Measurements from ENCODE around the gene ST3GAL2.

Gene ST3GAL2

GRCh38 chr16:70438969-70439862 is at the start of gene ST3GAL2:
TSS of gene ST3GAL2 (minus strand) at chr16:70439100. CDS start at chr16:70398530, 40,570 bp downstream.
- DNase-seq, result peak; percentile 58 to 81

- DNase-seq, result no peak
Measured at GRCh38 chr16:70484867-70485266, 46.0 kb upstream of the ST3GAL2 start.

GRCh38 chr16:70483426-70483825 is 44.5 kb upstream of the ST3GAL2 start:
- peak in 1 of 2 experiments; percentile 8 for DNase-seq

GRCh38 chr16:70482624-70483023 is 43.7 kb upstream of the ST3GAL2 start:
- DNase-seq, result no peak

GRCh38 chr16:70481929-70482536 is 43.1 kb upstream of the ST3GAL2 start:
- no peak for DNase-seq

DNA sequence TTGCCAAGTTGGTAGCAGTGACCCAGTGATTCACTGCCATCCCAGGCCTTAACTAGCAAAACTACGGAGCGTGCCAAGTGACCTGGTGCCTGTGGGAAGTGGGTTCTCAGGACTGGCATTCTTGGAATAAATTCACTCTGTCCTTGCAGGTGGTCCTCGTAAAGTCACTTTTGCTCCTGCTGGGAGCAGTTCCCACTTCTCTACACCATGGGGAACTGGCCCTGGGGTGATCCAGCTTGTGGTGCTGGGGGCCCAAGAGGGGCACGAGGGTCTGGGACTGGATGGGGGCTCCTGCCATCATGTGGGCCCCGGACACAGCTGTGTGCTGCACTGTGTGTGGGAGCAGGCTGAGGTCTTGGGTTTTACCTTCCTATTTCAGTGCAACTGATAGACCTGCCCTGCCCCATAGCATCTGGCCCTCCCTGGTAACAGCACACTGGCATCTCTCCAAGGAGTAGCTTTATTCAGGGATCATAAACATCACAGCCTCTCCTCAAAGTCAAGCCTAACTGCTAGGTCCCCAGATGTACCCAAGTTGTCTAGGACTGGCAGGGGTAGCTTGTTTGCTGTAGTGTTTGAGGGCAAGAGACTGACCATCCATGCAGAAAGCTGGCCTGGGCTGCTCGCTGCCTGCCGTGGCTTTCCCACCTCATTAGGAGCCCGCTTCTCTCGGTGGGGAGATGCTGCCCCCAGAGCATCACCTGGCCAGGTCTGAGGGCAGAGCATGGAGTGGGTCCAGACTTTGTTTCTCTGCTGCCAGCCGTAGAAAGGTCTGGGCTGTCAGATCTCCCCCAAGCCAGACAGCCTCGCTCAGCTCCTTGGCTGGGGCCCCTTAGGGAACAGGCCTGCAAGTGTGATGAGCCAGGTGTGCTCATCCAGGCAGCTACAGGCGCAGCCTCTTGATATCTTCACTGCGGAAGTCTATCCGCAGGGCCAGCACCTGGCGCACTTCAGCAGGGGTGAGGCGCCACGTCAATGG is 41.5 kb upstream of the ST3GAL2 start:
- no peak for DNase-seq

GRCh38 chr16:70478912-70479341 is 40.0 kb upstream of the ST3GAL2 start:
- DNase-seq, result no peak

DNA sequence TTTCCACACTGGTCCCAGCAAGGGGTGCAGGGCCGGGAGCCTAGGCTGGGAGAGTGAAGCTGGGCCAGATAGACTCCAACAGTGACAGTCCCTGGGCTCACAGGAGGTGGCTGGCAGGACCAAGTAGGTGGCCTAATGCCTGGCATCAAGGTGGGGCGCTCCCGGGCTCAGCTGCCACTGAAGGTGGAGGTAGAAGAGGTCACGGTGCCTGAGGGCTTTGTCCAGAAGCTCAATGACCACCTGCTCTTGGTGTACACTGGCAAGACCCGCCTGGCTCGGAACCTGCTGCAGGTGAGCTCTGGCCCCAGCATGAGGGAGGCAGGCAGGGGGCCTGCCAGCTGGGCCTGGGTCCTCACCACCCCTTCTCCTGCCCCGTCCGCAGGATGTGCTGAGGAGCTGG is 39.3 kb upstream of the ST3GAL2 start:
- no peak for DNase-seq

DNA sequence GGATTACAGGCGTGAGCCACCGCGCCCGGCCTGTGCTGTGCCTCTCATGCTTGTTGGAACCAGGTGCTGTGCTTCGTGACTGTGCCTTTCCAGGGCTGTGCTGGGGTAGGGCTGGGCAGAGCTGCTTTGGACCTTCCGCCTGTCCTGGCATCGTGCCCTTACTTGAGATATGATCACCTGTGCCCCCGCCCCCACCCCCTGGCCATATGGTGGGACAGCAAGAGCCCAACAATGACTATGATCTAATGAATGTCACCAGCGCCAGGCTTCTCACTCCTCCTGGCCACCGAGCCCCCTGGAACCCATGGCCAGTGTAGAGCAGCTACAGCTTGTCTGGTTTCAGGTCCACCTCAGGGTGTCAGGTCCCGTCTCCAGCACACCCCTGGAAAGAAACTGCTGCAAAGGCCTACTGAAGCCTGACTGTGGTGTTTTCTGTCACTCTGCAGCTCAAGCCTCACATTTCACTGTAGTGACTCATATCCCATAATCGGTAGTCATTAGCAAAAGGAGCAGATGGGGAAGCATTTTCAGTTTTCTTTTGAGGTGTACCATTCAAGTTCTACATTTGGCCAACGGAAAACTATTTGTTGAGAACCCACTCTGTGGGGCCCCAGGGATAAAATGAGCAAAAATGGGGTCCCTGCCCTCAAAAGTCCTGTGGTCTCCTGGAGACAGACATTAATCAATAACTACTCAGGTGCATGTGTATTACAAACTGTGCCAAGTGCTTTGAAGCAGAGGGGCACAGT is 37.5 kb upstream of the ST3GAL2 start:
- no peak for DNase-seq

DNA sequence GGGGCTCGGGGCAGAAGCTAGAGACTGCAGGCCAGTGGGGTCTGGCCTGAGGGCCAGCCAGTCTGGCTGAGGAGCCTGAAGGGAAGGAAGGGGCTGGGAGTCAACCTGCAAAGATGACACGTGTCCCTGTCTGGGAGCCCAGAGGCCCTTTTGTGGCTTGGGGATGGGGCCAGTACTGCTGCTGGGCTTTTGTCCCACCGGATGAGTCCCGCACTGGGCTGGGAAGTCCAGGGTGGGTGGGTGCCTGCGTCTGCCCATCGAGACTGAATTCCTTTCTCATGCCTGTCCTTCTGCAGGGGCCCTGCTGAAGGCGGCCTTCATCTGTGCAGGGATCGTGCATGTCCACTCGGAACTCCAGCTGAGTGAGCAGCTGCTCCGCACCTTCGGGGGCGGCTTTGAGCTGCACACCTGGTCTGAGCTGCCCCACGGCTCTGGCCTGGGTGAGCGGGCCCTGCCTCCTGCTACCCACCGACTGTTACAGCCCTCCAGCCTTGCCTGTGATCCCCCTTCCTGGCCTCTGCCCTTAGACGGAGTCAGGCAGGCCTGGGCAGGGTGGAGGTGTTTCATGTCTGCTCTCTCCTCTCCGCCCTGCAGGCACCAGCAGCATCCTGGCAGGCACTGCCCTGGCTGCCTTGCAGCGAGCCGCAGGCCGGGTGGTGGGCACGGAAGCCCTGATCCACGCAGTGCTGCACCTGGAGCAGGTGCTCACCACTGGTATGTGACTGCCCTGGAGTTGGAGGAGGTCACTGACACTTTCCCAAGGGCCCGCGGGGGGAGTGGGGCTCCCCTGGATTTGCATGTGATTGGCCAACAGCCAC is 36.4 kb upstream of the ST3GAL2 start:
- no peak for DNase-seq

GRCh38 chr16:70474320-70475053 is 35.6 kb upstream of the ST3GAL2 start:
- no peak for DNase-seq

DNA sequence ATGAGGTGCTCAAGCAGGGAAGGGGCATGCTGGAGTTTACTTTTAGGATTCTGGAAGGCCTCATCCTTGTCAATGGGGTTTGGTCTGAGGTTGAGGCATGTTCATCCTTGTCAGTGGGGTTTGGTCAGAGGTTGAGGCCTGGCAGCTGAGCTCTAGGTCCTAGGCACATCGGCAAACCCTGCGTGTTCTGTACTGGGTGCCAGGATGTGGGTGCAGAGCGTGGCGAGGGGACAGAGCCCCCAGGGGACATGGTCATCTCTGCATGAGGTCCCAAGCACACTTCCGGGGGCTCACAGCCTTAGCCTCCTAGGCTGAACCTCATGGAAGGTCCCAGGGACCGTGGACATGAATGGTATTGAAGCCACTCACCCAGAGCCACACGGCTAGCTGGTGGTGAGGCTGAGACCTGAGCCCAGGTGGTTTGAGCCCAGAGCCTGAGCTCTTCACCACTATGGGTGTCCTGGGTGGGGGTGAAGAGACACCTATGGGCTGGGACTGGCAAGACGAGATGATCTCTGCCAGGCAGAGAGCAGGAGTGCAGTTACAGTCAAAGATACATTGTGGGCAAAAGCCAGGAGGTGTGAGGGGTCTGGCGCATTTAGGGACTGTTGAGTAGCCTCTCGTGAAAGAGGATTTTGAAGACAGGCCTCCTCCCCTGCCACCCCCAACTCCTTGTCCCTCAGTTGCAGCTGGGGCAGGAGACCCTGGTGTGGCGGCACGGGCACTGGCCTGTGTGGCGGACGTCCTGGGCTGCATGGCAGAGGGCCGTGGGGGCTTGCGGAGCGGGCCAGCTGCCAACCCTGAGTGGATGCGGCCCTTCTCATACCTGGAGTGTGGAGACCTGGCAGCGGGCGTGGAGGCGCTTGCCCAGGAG is 34.8 kb upstream of the ST3GAL2 start:
- no peak for DNase-seq

GRCh38 chr16:70472786-70473433 is 34.0 kb upstream of the ST3GAL2 start:
- DNase-seq, result no peak

DNA sequence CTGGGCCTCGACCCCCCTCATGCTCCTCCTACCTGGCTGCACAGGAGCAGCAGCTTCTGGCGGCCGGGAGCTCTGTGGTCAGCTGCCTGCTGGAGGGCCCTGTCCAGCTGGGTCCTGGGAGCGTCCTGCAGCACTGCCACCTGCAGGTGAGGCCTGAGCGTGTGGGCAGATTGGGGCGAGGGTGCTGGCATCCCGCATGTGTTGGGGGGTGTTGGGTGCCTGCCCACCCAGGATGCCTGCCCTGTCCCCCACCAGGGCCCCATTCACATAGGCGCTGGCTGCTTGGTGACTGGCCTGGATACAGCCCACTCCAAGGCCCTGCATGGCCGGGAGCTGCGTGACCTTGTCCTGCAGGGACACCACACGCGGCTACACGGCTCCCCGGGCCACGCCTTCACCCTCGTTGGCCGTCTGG is 32.0 kb upstream of the ST3GAL2 start:
- DNase-seq, result no peak

- no peak for DNase-seq
Measured at GRCh38 chr16:70470141-70470926, 31.4 kb upstream of the ST3GAL2 start.

DNA sequence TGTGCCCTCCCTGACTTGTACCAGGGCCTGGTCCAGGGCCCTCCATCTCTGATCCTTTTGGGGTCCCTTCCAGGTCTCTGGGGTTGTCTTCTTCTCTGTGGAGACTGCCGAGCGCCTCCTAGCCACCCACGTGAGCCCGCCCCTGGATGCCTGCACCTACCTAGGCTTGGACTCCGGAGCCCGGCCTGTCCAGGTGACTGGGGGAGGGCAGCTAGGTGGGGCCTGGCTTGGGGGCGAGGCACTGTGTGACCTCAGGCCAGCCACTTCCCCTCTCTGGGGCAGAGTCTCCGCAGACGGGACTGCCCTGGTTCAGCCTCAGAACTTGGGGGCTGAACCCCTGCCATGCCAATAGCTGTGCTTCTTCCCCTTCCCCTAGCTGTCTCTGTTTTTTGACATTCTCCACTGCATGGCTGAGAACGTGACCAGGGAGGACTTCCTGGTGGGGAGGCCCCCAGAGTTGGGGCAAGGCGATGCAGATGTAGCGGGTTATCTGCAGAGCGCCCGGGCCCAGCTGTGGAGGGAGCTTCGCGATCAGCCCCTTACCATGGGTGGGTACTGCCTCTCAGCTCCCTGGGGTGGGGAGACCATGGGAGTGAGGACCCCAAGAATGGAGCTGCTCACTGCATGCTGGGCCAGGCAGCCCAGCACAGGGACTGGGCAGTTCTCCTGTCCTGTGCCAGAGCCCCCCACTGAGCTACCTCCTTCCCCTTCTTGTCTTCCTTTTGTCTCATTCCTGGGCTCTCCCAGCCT is 30.1 kb upstream of the ST3GAL2 start:
- DNase-seq, result no peak

DNA sequence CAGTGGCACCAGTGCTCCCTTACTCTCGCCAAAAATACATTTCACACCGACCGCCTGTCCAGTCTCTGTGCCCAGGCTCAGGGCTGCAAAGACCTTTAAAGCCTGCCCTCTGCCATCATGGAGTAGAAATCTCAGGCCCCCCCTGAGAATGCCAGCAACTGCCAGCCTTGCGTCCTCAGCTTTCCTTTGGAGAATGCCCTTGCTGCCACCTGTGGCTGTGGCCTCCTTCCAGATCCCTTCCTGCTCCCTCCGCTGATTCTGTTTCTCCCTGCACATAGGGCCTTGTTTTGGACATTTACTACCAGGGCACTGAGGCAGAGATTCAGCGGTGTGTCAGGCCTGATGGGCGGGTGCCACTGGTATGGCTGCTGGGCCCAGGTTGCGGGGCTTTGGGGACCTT is 28.7 kb upstream of the ST3GAL2 start:
- DNase-seq, result no peak

Data from NCI-H187 (cell line).